ENCODE results near the gene MTOR.

DNA sequence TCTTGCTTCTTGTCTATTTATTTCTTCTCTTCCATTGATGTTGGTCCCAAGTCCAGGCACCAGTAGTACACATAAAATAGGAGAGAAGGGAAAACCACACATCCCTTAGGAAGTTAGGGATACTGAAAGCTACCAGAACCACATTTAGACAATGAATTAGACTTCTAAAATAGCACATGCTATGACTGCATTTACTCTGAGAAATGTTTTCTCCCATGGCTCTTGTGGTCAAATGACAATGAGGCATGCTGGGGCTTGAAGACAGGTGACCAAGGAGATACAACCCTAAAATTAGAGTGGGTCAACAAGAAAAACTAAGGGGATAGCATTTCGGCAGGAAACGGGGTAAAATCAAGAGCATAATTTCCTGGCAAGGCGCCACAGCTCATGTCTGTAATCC, 17.1 kb downstream of the MTOR start:
- TF ChIP-seq CTCF (IDR thresholded peaks at IDR 0.05), result no peak
- no peak for TF ChIP-seq POLR2A (IDR thresholded peaks at IDR 0.05)
